ENCODE measurements around the gene QPCTL. TPM values are rescaled to one million over a fixed set of nuclear protein-coding genes. Genes with fewer than 3 reads are reported as not detected.

QPCTL gene
- total RNA-seq, 5 donors from 2014 or later (not counting 1 experiment from before 2014, with no cell fraction given): 5.4 to 13.7 (median 10.3) TPM

DNA sequence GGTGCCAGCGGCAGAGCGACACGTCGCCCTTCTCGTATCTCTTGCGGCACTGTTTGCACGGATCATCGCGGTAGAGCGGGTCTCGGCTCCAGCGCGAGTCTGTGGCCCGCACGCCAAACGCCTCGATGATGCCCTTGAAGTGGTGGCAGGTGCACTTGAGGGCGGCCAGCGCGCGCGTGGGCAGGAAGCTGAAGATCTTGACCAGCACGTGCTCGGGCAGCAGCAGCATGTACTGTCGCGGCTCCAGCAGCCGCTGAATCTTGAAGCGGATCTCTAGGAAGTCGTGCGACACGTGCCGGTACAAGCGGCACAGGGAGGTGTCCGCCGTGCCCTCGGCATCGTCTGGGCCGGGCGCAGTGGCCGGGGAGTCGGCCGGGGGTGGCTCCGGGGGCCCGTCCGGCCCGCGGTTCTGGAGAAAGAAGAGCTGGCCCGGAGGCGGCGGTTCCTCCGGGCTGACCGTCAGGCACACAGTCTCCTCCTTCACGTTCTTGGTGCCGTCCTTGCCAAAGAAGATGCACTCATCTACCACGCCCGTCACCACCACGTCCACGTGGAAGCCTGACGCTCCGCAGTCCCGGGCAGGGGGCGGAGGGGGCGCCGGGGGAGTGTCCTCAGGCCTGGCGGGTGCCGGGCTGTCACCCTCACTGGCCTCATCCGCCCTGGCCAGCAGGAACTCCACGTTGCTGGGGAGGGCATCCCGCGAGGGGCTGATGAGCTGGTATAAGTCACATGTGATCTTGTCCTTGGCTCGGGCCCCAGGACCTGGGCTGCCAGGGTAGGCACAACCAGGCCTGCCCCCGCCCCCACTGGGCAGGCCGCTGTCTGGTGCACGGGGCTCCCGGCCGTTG, 19.6 kb downstream of the QPCTL start:
- POLR2A ChIA-PET: no interaction called here
- no peaks in the 10 kb centered on the region for H3K27me3 Mint-ChIP-seq
- H3K4me1 ChIP-seq (ENCODE audit: control insufficient read depth in 1 of 2, extremely low read depth in 1 of 2, insufficient read depth in 2 of 2, low read length in 2 of 2): peaks cover 6 to 20% of the 10 kb centered on the region in 2 experiments

GRCh38 chr19:45712699-45713067, 20.2 kb downstream of the QPCTL start:
- 98% methylated on average over 25 of the region's 25 CpGs for WGBS (ENCODE audit: insufficient coverage)
- ChIA-PET CTCF (no interaction called here), POLR2A (no interaction called here)
- no peaks in the 10 kb centered on the region for H3K27me3 ChIP-seq (replicated peaks in 1 of 2; ENCODE audit: control insufficient read depth in 2 of 2, extremely low read depth in 1 of 2, insufficient read depth in 2 of 2, low read length in 1 of 2)
- no peak overlapping the region for H3K27ac ChIP-seq (ENCODE audit: low read length)
- ATAC-seq (replicated peaks in 1 of 4) (no peak), DNase-seq (no peak)
- Mint-ChIP-seq H3K27ac (no peak overlapping the region), H3K27me3 (no peaks in the 10 kb centered on the region), H3K36me3 (peaks cover 14% of the 10 kb centered on the region), H3K4me1 (peaks cover 41 to 47% (median 42%) of the 10 kb centered on the region in 3 donors), H3K4me3 (no peak overlapping the region), H3K9me3 (no peaks in the 10 kb centered on the region)
- H3K9me3 ChIP-seq: no peaks in the 10 kb centered on the region
- H3K4me1 ChIP-seq (ENCODE audit: control insufficient read depth in 1 of 2, extremely low read depth in 1 of 2, insufficient read depth in 2 of 2, low read length in 2 of 2): peaks cover 7 to 22% of the 10 kb centered on the region in 2 experiments
- H3K4me3 ChIP-seq (ENCODE audit: control insufficient read depth in 1 of 2, extremely low read depth in 1 of 2, low read length in 1 of 2): no peak overlapping the region
- H3K36me3 ChIP-seq (ENCODE audit: control insufficient read depth in 2 of 2, extremely low read depth in 1 of 2, insufficient read depth in 1 of 2, low read length in 1 of 2): peaks cover 19 to 31% of the 10 kb centered on the region in 2 donors

More for the DNA sequence above, 19.6 kb downstream of the QPCTL start:
- H3K4me1 Mint-ChIP-seq: peaks cover 36 to 42% (median 37%) of the 10 kb centered on the region in 3 donors
- DNase-seq (no peak), ATAC-seq (replicated peaks in 1 of 4) (no peak)
- no peak overlapping the region for H3K4me3 Mint-ChIP-seq
- Histone ChIP-seq H3K4me3 (ENCODE audit: control insufficient read depth in 1 of 2, extremely low read depth in 1 of 2, low read length in 1 of 2) (no peak overlapping the region), H3K27ac (ENCODE audit: low read length) (no peak overlapping the region), H3K27me3 (replicated peaks in 1 of 2; ENCODE audit: control insufficient read depth in 2 of 2, extremely low read depth in 1 of 2, insufficient read depth in 2 of 2, low read length in 1 of 2) (no peaks in the 10 kb centered on the region), H3K9me3 (no peaks in the 10 kb centered on the region), H3K36me3 (ENCODE audit: control insufficient read depth in 2 of 2, extremely low read depth in 1 of 2, insufficient read depth in 1 of 2, low read length in 1 of 2) (peaks cover 19 to 31% of the 10 kb centered on the region in 2 donors)
- peaks cover 14% of the 10 kb centered on the region for H3K36me3 Mint-ChIP-seq
- 97% methylated on average over 73 of the region's 76 CpGs for WGBS (ENCODE audit: insufficient coverage)
- CTCF ChIA-PET: no interaction called here
- H3K9me3 Mint-ChIP-seq: no peaks in the 10 kb centered on the region
- no peak overlapping the region for H3K27ac Mint-ChIP-seq

GRCh38 chr19:45713141-45713540, 20.7 kb downstream of the QPCTL start:
- WGBS (ENCODE audit: insufficient coverage): 96% methylated on average over 14 of the region's 15 CpGs
- POLR2A ChIA-PET: no interaction called here
- H3K27me3 Mint-ChIP-seq: no peaks in the 10 kb centered on the region
- peaks cover 19 to 31% of the 10 kb centered on the region in 2 donors for H3K36me3 ChIP-seq (ENCODE audit: control insufficient read depth in 2 of 2, extremely low read depth in 1 of 2, insufficient read depth in 1 of 2, low read length in 1 of 2)
- H3K27me3 ChIP-seq (replicated peaks in 1 of 2; ENCODE audit: control insufficient read depth in 2 of 2, extremely low read depth in 1 of 2, insufficient read depth in 2 of 2, low read length in 1 of 2): no peaks in the 10 kb centered on the region
- peaks cover 14% of the 10 kb centered on the region for H3K36me3 Mint-ChIP-seq
- no peak for ATAC-seq (replicated peaks in 1 of 4)
- CTCF ChIA-PET: no interaction called here
- H3K4me3 Mint-ChIP-seq: no peak overlapping the region
- DNase-seq: no peak
- peaks cover 11 to 27% of the 10 kb centered on the region in 2 experiments for H3K4me1 ChIP-seq (ENCODE audit: control insufficient read depth in 1 of 2, extremely low read depth in 1 of 2, insufficient read depth in 2 of 2, low read length in 2 of 2)
- H3K27ac ChIP-seq (ENCODE audit: low read length): no peak overlapping the region
- no peak overlapping the region for H3K27ac Mint-ChIP-seq
- peaks cover 45 to 51% (median 46%) of the 10 kb centered on the region in 3 donors for H3K4me1 Mint-ChIP-seq
- no peaks in the 10 kb centered on the region for H3K9me3 ChIP-seq
- no peak overlapping the region for H3K4me3 ChIP-seq (ENCODE audit: control insufficient read depth in 1 of 2, extremely low read depth in 1 of 2, low read length in 1 of 2)
- no peaks in the 10 kb centered on the region for H3K9me3 Mint-ChIP-seq

DNA sequence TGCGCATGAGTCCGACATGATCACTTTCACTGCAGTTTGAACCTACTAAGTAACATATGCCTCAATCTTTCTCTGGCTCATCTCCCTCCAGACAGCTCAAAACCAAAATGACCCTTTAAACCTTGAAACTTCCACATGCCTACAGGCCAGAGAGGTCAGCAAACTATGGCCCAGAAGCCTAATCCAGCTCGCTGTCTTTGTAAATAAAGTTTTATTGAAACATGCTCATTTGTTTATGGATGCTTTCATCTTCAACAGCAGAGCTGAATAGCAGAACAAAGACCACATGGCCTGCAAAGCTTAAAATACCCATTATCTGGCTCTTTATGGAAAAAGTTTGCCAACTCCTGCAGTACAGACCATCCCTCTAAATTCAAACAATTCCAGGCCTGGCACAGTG, 22.7 kb downstream of the QPCTL start:
- DNase-seq (no peak), ATAC-seq (replicated peaks in 1 of 4) (no peak)
- H3K4me3 ChIP-seq (ENCODE audit: control insufficient read depth in 1 of 2, extremely low read depth in 1 of 2, low read length in 1 of 2): no peak overlapping the region
- no peaks in the 10 kb centered on the region for H3K9me3 ChIP-seq
- no peaks in the 10 kb centered on the region for H3K27me3 Mint-ChIP-seq
- WGBS (ENCODE audit: insufficient coverage): no CpG with 5 or more reads among the region's 3 CpGs
- H3K4me1 Mint-ChIP-seq: peaks cover 50 to 58% (median 53%) of the 10 kb centered on the region in 3 donors
- peaks cover 13 to 34% of the 10 kb centered on the region in 2 experiments for H3K4me1 ChIP-seq (ENCODE audit: control insufficient read depth in 1 of 2, extremely low read depth in 1 of 2, insufficient read depth in 2 of 2, low read length in 2 of 2)
- peak overlapping the region in 1 of 3 donors; percentile 98 for H3K4me3 Mint-ChIP-seq
- H3K9me3 Mint-ChIP-seq: no peaks in the 10 kb centered on the region
- H3K27me3 ChIP-seq (replicated peaks in 1 of 2; ENCODE audit: control insufficient read depth in 2 of 2, extremely low read depth in 1 of 2, insufficient read depth in 2 of 2, low read length in 1 of 2): no peaks in the 10 kb centered on the region
- peaks cover 10 to 32% of the 10 kb centered on the region in 2 donors for H3K36me3 ChIP-seq (ENCODE audit: control insufficient read depth in 2 of 2, extremely low read depth in 1 of 2, insufficient read depth in 1 of 2, low read length in 1 of 2)
- H3K36me3 Mint-ChIP-seq: peaks cover 16% of the 10 kb centered on the region
- ChIA-PET POLR2A (no interaction called here), CTCF (interaction anchor here (0.6 to 3.8 kb wide), 6 partner anchors 15 to 1066 kb away, joined by 4 to 30 read pairs (median 5); partner anchors contain the start of genes FBXO46 (in 1 of the 2), QPCTL (in 1 of the 2), SIX5 (in 1 of the 2) and SNRPD2 (in 1 of the 2))
- H3K27ac ChIP-seq (ENCODE audit: low read length): no peak overlapping the region
- H3K27ac Mint-ChIP-seq: peak overlapping the region in 1 of 2 donors; percentile 55

DNA sequence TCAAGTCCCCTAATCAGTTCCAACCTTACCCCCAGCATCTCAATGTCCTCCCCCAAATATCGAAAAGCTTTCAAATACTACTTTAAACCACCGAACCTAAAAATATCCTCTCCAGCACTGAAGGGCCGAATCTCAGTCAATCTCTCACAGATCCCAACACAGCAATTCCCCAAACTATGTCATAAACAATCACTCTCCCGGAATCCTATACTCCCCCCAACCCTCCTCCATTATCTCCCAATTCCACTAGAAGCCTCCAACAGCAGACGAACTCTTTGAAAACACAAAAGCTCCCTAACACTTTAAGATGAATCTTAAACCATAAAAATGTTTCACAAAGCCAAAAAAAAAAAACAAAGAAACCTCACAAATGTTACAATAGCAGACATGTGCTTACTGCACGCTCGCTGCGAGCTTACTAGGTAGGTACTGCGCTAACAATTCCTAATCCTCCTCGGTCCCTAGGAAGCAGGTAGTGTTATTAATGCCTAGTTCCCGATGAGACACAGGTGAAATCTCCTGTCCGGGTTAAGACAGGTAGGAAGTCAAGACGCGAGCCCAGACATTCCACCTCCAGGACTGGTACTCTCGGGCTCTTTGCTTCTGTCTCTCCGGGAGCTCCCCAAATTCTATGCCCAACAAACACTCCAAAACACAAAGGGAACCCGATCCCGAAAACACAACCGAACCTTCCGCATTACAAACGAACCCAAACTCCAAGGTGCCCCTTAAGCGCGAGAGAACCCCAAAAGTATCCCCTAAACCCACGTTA, 24.1 kb downstream of the QPCTL start:
- Histone ChIP-seq H3K27me3 (replicated peaks in 1 of 2; ENCODE audit: control insufficient read depth in 2 of 2, extremely low read depth in 1 of 2, insufficient read depth in 2 of 2, low read length in 1 of 2) (no peaks in the 10 kb centered on the region), H3K36me3 (ENCODE audit: control insufficient read depth in 2 of 2, extremely low read depth in 1 of 2, insufficient read depth in 1 of 2, low read length in 1 of 2) (peaks cover 10 to 27% of the 10 kb centered on the region in 2 donors), H3K27ac (ENCODE audit: low read length) (peak overlapping the region; percentile 67), H3K4me1 (ENCODE audit: control insufficient read depth in 1 of 2, extremely low read depth in 1 of 2, insufficient read depth in 2 of 2, low read length in 2 of 2) (peaks cover 13 to 32% of the 10 kb centered on the region in 2 experiments), H3K9me3 (no peaks in the 10 kb centered on the region), H3K4me3 (ENCODE audit: control insufficient read depth in 1 of 2, extremely low read depth in 1 of 2, low read length in 1 of 2) (peak overlapping the region; percentile 73 to 82)
- DNase-seq: peak in 10 of 35 experiments; percentile 4 to 49 (median 12)
- 5% methylated on average over 22 of the region's 24 CpGs for WGBS (ENCODE audit: insufficient coverage)
- ChIA-PET POLR2A (interaction anchor here (0.5 to 0.7 kb wide), 5 partner anchors 11 to 1715 kb away, joined by 3 to 6 read pairs (median 4); no protein-coding TSS in a partner anchor), CTCF (interaction anchor here (0.5 to 3.8 kb wide), 12 partner anchors 9 to 951 kb away, joined by 3 to 30 read pairs (median 5); partner anchors contain the start of genes QPCTL (in 1 of the 2), SIX5 (in 1 of the 2), SNRPD2 (in 1 of the 2) and SYMPK (in 1 of the 2))
- no peaks in the 10 kb centered on the region for H3K9me3 Mint-ChIP-seq
- ATAC-seq (replicated peaks in 1 of 4): peak in 1 of 4 experiments; percentile 2
- H3K27ac Mint-ChIP-seq: peak overlapping the region; percentile 98
- H3K27me3 Mint-ChIP-seq: no peaks in the 10 kb centered on the region
- peaks cover 10% of the 10 kb centered on the region for H3K36me3 Mint-ChIP-seq
- H3K4me1 Mint-ChIP-seq: peaks cover 44 to 47% (median 44%) of the 10 kb centered on the region in 3 donors
- peak overlapping the region; percentile 93 to 98 (median 96) for H3K4me3 Mint-ChIP-seq

Data from T-cell (primary cell).